WTC11 (cell line): ENCODE results near the gene SERTAD3. TPM values are rescaled to one million over a fixed set of nuclear protein-coding genes. Genes with fewer than 3 reads are reported as not detected.
A peak's percentile ranks its signal among the peaks of the same experiment; 100 is the strongest.

Experiments
- ATAC-seq: fragments of 200-7000 bp; cut with Tn5 transposase; 2 replicates; pipeline ENCODE4 v1.10.0; 2021; ENCODE audit warnings: mild to moderate bottlenecking, moderate library complexity
- CTCF ChIA-PET: fragments of 300-600 bp; sonication (Branson Sonifier 250); formaldehyde crosslinking; loops from one replicate; lab custom pipeline; 2021; ENCODE audit warnings: antibody characterized with exemption; lab: Charles Lee
- POLR2A ChIA-PET: fragments of 350-600 bp; sonication (Branson Sonifier 250); formaldehyde crosslinking; loops from one replicate; lab custom pipeline; 2021; ENCODE audit warnings: antibody characterized with exemption; lab: Charles Lee
- DNase-seq: peaks from one replicate; pipeline ENCODE4 v3.0.0; 2021; ENCODE audit warnings: low spot score
- H3K27ac Mint-ChIP-seq: 2 replicates; pipeline ENCODE4 v1.8.0; 2021; ENCODE audit warnings: mixed read lengths
- H3K27me3 Mint-ChIP-seq: 2 replicates; pipeline ENCODE4 v1.8.0; 2021; ENCODE audit warnings: low read depth, mild to moderate bottlenecking, moderate library complexity, mixed read lengths
- H3K36me3 Mint-ChIP-seq: 2 replicates; pipeline ENCODE4 v1.8.0; 2021; ENCODE audit warnings: mixed read lengths
- H3K4me1 Mint-ChIP-seq: 2 replicates; pipeline ENCODE4 v1.8.0; 2022; ENCODE audit warnings: mixed read lengths
- H3K4me3 Mint-ChIP-seq: 2 replicates; pipeline ENCODE4 v1.8.0; 2021; ENCODE audit warnings: mild to moderate bottlenecking, moderate library complexity, mixed read lengths
- H3K9me3 Mint-ChIP-seq: 2 replicates; pipeline ENCODE4 v1.8.0; 2021; ENCODE audit warnings: mixed read lengths
- AFF4 ChIP-seq: sonication (generic); formaldehyde crosslinking; IDR thresholded peaks from 2 replicates; pipeline ENCODE4 v1.8.1; 2023; ENCODE audit warnings: mild to moderate bottlenecking, missing genetic modification reagents, borderline replicate concordance
- ARID4B ChIP-seq: sonication (generic); formaldehyde crosslinking; IDR thresholded peaks from 2 replicates; pipeline ENCODE4 v1.8.0; 2023; ENCODE audit warnings: missing genetic modification reagents, mild to moderate bottlenecking, borderline replicate concordance
- CDX4 ChIP-seq: fragments of 250-450 bp; sonication (Bioruptor Pico); IDR thresholded peaks from 2 replicates; pipeline ENCODE4 v1.9.0; 2021; ENCODE audit warnings: moderate library complexity, mild to moderate bottlenecking, inconsistent platforms, borderline replicate concordance
- CTCF ChIP-seq: fragments of 200-600 bp; IDR thresholded peaks from 2 replicates; pipeline ENCODE4 v1.8.0; 2022; ENCODE audit warnings: antibody characterized with exemption
- ERG ChIP-seq: fragments of 250-450 bp; sonication (Bioruptor Pico); IDR thresholded peaks from 2 replicates; pipeline ENCODE4 v1.8.0; 2021; ENCODE audit warnings: mild to moderate bottlenecking
- IRF2 ChIP-seq: sonication (generic); formaldehyde crosslinking; IDR thresholded peaks from 2 replicates; pipeline ENCODE4 v1.8.0; 2022; ENCODE audit warnings: low read depth, missing genetic modification reagents, borderline replicate concordance
- NFATC4 ChIP-seq: fragments of 250-450 bp; sonication (Bioruptor Pico); IDR thresholded peaks from 2 replicates; pipeline ENCODE4 v1.9.0; 2021; ENCODE audit warnings: mild to moderate bottlenecking
- ZBTB21 ChIP-seq: sonication (generic); formaldehyde crosslinking; IDR thresholded peaks from 2 replicates; pipeline ENCODE4 v1.8.1; 2023; ENCODE audit warnings: mild to moderate bottlenecking, missing genetic modification reagents, borderline replicate concordance
- total RNA-seq: library from RNA; stranded (reverse); gene quantifications from 3 replicates; pipeline ENCODE4 v1.2.3, GENCODE V29; 2021
- TF ChIP-seq, protein P1 (sequence below): sonication (generic); formaldehyde crosslinking; IDR thresholded peaks from 2 replicates; pipeline ENCODE4 v1.8.0; 2023; ENCODE audit warnings: mild to moderate bottlenecking, missing genetic modification reagents
- TF ChIP-seq, protein P2 (sequence below): sonication (generic); formaldehyde crosslinking; IDR thresholded peaks from 2 replicates; pipeline ENCODE4 v1.8.1; 2023; ENCODE audit warnings: mild to moderate bottlenecking, moderate library complexity, missing genetic modification reagents
- TF ChIP-seq, protein P3 (sequence below): sonication (generic); formaldehyde crosslinking; IDR thresholded peaks from 2 replicates; pipeline ENCODE4 v1.8.1; 2023; ENCODE audit warnings: mild to moderate bottlenecking, missing genetic modification reagents, moderate library complexity
- TF ChIP-seq, protein P4 (sequence below): fragments of 250-450 bp; sonication (Bioruptor Pico); IDR thresholded peaks from 2 replicates; pipeline ENCODE4 v1.9.0; 2021; ENCODE audit warnings: mild to moderate bottlenecking

Gene SERTAD3
- total RNA-seq, 1 experiment from 2014 or later: 33.6 TPM

DNA sequence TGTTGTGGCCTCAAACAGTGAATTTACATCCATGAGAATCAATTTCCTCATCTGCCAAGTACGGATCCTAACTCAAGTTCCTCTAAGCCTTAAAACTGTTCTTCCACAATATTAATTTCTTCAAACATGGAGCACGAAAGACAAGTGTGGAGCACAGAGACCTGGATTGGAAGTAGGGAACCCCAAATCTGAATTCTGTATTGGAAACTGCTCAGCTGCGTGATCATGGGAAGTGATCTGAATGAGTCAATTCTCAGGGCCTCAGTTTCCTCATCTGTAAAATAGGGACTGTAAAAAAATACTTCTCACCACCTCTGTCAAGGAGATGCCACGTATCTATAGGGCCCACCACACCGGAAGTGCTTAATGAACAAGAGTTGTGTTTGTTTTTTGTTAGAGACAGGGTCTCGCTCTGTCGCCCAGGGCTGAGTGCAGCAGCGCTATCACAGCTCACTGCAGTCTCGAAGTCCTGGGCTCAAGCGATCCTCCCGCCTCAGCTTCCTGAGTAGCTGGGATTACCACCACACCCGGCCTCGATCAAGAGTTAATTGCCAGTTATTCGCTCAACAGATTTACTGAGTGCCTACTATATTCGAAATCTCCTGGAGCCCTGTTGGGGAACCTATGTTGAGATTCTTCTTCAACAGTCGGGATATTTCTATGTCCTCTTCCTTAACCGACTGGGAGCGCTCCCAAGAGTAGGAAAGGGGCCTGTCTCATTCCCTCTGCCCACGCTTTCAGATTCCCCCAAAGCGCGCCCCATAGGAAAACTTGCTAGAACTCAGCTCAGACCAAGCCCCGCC lies 1.6 kb downstream of the SERTAD3 start (continued):
- TF ChIP-seq CTCF (no peak), NFATC4 (no peak), AFF4 (CRISPR knock-in tag) (no peak), ARID4B (CRISPR knock-in tag) (no peak)
- TF ChIP-seq, protein P1, sequence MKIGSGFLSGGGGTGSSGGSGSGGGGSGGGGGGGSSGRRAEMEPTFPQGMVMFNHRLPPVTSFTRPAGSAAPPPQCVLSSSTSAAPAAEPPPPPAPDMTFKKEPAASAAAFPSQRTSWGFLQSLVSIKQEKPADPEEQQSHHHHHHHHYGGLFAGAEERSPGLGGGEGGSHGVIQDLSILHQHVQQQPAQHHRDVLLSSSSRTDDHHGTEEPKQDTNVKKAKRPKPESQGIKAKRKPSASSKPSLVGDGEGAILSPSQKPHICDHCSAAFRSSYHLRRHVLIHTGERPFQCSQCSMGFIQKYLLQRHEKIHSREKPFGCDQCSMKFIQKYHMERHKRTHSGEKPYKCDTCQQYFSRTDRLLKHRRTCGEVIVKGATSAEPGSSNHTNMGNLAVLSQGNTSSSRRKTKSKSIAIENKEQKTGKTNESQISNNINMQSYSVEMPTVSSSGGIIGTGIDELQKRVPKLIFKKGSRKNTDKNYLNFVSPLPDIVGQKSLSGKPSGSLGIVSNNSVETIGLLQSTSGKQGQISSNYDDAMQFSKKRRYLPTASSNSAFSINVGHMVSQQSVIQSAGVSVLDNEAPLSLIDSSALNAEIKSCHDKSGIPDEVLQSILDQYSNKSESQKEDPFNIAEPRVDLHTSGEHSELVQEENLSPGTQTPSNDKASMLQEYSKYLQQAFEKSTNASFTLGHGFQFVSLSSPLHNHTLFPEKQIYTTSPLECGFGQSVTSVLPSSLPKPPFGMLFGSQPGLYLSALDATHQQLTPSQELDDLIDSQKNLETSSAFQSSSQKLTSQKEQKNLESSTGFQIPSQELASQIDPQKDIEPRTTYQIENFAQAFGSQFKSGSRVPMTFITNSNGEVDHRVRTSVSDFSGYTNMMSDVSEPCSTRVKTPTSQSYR: no peak

DNA sequence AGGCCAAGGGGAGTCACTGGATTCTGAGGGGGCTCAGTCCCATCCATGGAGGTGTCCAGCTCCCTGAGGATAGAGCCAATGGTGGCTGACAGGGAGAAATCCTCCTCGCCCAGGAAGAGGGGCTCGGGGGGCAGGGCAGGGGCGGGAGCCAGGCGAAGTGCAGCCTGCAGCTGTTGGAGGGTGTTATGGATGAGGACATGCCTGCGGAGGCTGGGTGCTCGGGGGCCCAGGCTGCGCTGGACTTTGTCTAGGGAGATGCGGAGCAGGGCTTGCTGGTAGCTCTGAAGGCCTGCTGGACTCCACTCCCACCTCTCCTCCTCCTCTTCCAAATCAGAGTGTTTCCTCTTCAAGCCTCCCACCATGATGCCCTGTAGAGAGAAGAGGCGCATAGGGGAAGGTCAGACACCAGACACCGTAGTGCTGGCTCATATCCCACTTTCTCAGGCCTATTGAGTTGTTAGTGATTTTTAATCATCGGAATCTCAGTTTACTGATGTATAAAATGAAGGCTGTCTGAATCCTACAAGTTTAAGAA lies 2.3 kb downstream of the SERTAD3 start:
- DNase-seq (no peak), ATAC-seq (no peak)
- ChIA-PET POLR2A (interaction anchor here (1.7 to 3.9 kb wide), 2 partner anchors 15 to 27 kb away, joined by 6 to 32 read pairs; partner anchors contain the start of gene SERTAD1), CTCF (interaction anchor here (1.6 to 2.5 kb wide), 3 partner anchors 8 to 137 kb away, joined by 6 to 21 read pairs (median 13); no protein-coding TSS in a partner anchor)
- Mint-ChIP-seq H3K27me3 (no peaks in the 10 kb centered on the region), H3K36me3 (peaks cover 19% of the 10 kb centered on the region), H3K4me1 (peaks cover 29% of the 10 kb centered on the region), H3K9me3 (no peaks in the 10 kb centered on the region), H3K4me3 (peak overlapping the region; percentile 94), H3K27ac (peak overlapping the region; percentile 99)
- TF ChIP-seq, protein P2, sequence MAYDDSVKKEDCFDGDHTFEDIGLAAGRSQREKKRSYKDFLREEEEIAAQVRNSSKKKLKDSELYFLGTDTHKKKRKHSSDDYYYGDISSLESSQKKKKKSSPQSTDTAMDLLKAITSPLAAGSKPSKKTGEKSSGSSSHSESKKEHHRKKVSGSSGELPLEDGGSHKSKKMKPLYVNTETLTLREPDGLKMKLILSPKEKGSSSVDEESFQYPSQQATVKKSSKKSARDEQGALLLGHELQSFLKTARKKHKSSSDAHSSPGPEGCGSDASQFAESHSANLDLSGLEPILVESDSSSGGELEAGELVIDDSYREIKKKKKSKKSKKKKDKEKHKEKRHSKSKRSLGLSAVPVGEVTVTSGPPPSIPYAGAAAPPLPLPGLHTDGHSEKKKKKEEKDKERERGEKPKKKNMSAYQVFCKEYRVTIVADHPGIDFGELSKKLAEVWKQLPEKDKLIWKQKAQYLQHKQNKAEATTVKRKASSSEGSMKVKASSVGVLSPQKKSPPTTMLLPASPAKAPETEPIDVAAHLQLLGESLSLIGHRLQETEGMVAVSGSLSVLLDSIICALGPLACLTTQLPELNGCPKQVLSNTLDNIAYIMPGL (CRISPR knock-in tag): no peak
- TF ChIP-seq, protein P3, sequence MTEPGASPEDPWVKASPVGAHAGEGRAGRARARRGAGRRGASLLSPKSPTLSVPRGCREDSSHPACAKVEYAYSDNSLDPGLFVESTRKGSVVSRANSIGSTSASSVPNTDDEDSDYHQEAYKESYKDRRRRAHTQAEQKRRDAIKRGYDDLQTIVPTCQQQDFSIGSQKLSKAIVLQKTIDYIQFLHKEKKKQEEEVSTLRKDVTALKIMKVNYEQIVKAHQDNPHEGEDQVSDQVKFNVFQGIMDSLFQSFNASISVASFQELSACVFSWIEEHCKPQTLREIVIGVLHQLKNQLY (CRISPR knock-in tag): no peak
- TF ChIP-seq ERG (CRISPR knock-in tag): no peak
- no peak for TF ChIP-seq CDX4 (CRISPR knock-in tag)
- TF ChIP-seq, protein P4, sequence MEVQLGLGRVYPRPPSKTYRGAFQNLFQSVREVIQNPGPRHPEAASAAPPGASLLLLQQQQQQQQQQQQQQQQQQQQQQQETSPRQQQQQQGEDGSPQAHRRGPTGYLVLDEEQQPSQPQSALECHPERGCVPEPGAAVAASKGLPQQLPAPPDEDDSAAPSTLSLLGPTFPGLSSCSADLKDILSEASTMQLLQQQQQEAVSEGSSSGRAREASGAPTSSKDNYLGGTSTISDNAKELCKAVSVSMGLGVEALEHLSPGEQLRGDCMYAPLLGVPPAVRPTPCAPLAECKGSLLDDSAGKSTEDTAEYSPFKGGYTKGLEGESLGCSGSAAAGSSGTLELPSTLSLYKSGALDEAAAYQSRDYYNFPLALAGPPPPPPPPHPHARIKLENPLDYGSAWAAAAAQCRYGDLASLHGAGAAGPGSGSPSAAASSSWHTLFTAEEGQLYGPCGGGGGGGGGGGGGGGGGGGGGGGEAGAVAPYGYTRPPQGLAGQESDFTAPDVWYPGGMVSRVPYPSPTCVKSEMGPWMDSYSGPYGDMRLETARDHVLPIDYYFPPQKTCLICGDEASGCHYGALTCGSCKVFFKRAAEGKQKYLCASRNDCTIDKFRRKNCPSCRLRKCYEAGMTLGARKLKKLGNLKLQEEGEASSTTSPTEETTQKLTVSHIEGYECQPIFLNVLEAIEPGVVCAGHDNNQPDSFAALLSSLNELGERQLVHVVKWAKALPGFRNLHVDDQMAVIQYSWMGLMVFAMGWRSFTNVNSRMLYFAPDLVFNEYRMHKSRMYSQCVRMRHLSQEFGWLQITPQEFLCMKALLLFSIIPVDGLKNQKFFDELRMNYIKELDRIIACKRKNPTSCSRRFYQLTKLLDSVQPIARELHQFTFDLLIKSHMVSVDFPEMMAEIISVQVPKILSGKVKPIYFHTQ: no peak
- no peak for TF ChIP-seq IRF2
- no peak for TF ChIP-seq ZBTB21 (CRISPR knock-in tag)
